ENCODE data around the gene LAPTM5. TPM values are rescaled to one million over a fixed set of nuclear protein-coding genes. Genes with fewer than 3 reads are reported as not detected.
"Not testable (repeated sequence)": the region's sequence is repeated elsewhere in the genome, so short reads cannot be mapped to it uniquely, and the experiment has no call there.

LAPTM5 gene
- total RNA-seq, 1 donor from 2014 or later: 0.77 TPM

- H3K27ac ChIP-seq (ENCODE audit: low read depth, low read length): no peak overlapping the region
- H3K36me3 ChIP-seq (ENCODE audit: insufficient read depth, low read length): no peaks in the 10 kb centered on the region
- no peak overlapping the region for H3K27ac Mint-ChIP-seq (ENCODE audit: unreplicated experiment)
- no peak overlapping the region for H3K4me3 Mint-ChIP-seq (ENCODE audit: unreplicated experiment)
- no peaks in the 10 kb centered on the region for H3K9me3 Mint-ChIP-seq (ENCODE audit: unreplicated experiment)
- H3K4me3 ChIP-seq (ENCODE audit: insufficient read depth, low read depth, low read length): no peak overlapping the region
- no peak overlapping the region for H3K9ac ChIP-seq (ENCODE audit: low read length)
- H3K9me3 ChIP-seq (ENCODE audit: insufficient read depth, low read depth, low read length): no peaks in the 10 kb centered on the region
- H3K27me3 Mint-ChIP-seq (ENCODE audit: low read depth, unreplicated experiment): peaks cover 15% of the 10 kb centered on the region
- TF ChIP-seq EZH2 (IDR thresholded peaks at IDR 0.05; ENCODE audit: insufficient read depth, low read length) (no peak), CTCF (IDR thresholded peaks at IDR 0.05; ENCODE audit: insufficient read depth, low read depth, low read length) (no peak)
- FAIRE-seq (no peak), DNase-seq (ENCODE audit: low read depth) (no peak)
- H3K4me1 Mint-ChIP-seq (ENCODE audit: low read depth, unreplicated experiment): peaks cover 3% of the 10 kb centered on the region
- peaks cover 6% of the 10 kb centered on the region for H3K27me3 ChIP-seq (ENCODE audit: insufficient read depth, low read length)
- H3K4me1 ChIP-seq (ENCODE audit: insufficient read depth, low read length): no peaks in the 10 kb centered on the region
- no peaks in the 10 kb centered on the region for H3K36me3 Mint-ChIP-seq (ENCODE audit: low read depth, unreplicated experiment)
- H2AFZ ChIP-seq (ENCODE audit: low read depth, low read length): no peak overlapping the region
- no peak overlapping the region for H3K4me2 ChIP-seq (ENCODE audit: low read length)
- H3K79me2 ChIP-seq (ENCODE audit: insufficient read depth, low read length): no peaks in the 10 kb centered on the region
- H4K20me1 ChIP-seq (ENCODE audit: insufficient read depth, low read length): no peaks in the 10 kb centered on the region
Measured at GRCh38 chr1:30768159-30768829, 10.7 kb upstream of the LAPTM5 start.

- not testable (repeated sequence) for H3K9me3 ChIP-seq (ENCODE audit: insufficient read depth, low read depth, low read length); H2AFZ ChIP-seq (ENCODE audit: low read depth, low read length); H4K20me1 ChIP-seq (ENCODE audit: insufficient read depth, low read length); H3K27ac ChIP-seq (ENCODE audit: low read depth, low read length); H3K27me3 ChIP-seq (ENCODE audit: insufficient read depth, low read length); H3K9ac ChIP-seq (ENCODE audit: low read length); H3K9me3 Mint-ChIP-seq (ENCODE audit: unreplicated experiment); H3K36me3 ChIP-seq (ENCODE audit: insufficient read depth, low read length); FAIRE-seq; H3K4me2 ChIP-seq (ENCODE audit: low read length); H3K4me3 Mint-ChIP-seq (ENCODE audit: unreplicated experiment); H3K4me1 ChIP-seq (ENCODE audit: insufficient read depth, low read length); H3K4me3 ChIP-seq (ENCODE audit: insufficient read depth, low read depth, low read length); H3K27ac Mint-ChIP-seq (ENCODE audit: unreplicated experiment); DNase-seq (ENCODE audit: low read depth); H3K79me2 ChIP-seq (ENCODE audit: insufficient read depth, low read length); H3K36me3 Mint-ChIP-seq (ENCODE audit: low read depth, unreplicated experiment)
- Mint-ChIP-seq H3K27me3 (ENCODE audit: low read depth, unreplicated experiment) (peaks cover 12% of the 10 kb centered on the region), H3K4me1 (ENCODE audit: low read depth, unreplicated experiment) (peaks cover 16% of the 10 kb centered on the region)
Measured at GRCh38 chr1:30766948-30767347, 9.4 kb upstream of the LAPTM5 start.

GRCh38 chr1:30765556-30766434 lies 8.2 kb upstream of the LAPTM5 start:
- no peaks in the 10 kb centered on the region for H4K20me1 ChIP-seq (ENCODE audit: insufficient read depth, low read length)
- no peak overlapping the region for H2AFZ ChIP-seq (ENCODE audit: low read depth, low read length)
- H3K4me3 Mint-ChIP-seq (ENCODE audit: unreplicated experiment): no peak overlapping the region
- H3K27ac Mint-ChIP-seq (ENCODE audit: unreplicated experiment): no peak overlapping the region
- peaks cover 11% of the 10 kb centered on the region for H3K27me3 Mint-ChIP-seq (ENCODE audit: low read depth, unreplicated experiment)
- H3K4me1 ChIP-seq (ENCODE audit: insufficient read depth, low read length): peaks cover 7% of the 10 kb centered on the region
- H3K36me3 ChIP-seq (ENCODE audit: insufficient read depth, low read length): no peaks in the 10 kb centered on the region
- H3K36me3 Mint-ChIP-seq (ENCODE audit: low read depth, unreplicated experiment): no peaks in the 10 kb centered on the region
- H3K4me3 ChIP-seq (ENCODE audit: insufficient read depth, low read depth, low read length): no peak overlapping the region
- H3K27me3 ChIP-seq (ENCODE audit: insufficient read depth, low read length): peaks cover 3% of the 10 kb centered on the region
- FAIRE-seq: no peak
- no peaks in the 10 kb centered on the region for H3K79me2 ChIP-seq (ENCODE audit: insufficient read depth, low read length)
- no peak for DNase-seq (ENCODE audit: low read depth)
- H3K9ac ChIP-seq (ENCODE audit: low read length): no peak overlapping the region
- H3K4me2 ChIP-seq (ENCODE audit: low read length): no peak overlapping the region
- TF ChIP-seq EZH2 (IDR thresholded peaks at IDR 0.05; ENCODE audit: insufficient read depth, low read length) (no peak), CTCF (IDR thresholded peaks at IDR 0.05; ENCODE audit: insufficient read depth, low read depth, low read length) (no peak)
- H3K27ac ChIP-seq (ENCODE audit: low read depth, low read length): no peak overlapping the region
- H3K9me3 ChIP-seq (ENCODE audit: insufficient read depth, low read depth, low read length): no peaks in the 10 kb centered on the region
- H3K9me3 Mint-ChIP-seq (ENCODE audit: unreplicated experiment): no peaks in the 10 kb centered on the region
- peaks cover 26% of the 10 kb centered on the region for H3K4me1 Mint-ChIP-seq (ENCODE audit: low read depth, unreplicated experiment)
